HG03064 (cell line): ENCODE data around the gene TEX261.

Source experiments
- ATAC-seq: cut with Tn5 transposase; IDR thresholded peaks from one replicate; pipeline ENCODE4 v1.9.1; 2021; ENCODE audit warnings: low read depth; ENCODE audit not compliant: unreplicated experiment

Gene TEX261

DNA sequence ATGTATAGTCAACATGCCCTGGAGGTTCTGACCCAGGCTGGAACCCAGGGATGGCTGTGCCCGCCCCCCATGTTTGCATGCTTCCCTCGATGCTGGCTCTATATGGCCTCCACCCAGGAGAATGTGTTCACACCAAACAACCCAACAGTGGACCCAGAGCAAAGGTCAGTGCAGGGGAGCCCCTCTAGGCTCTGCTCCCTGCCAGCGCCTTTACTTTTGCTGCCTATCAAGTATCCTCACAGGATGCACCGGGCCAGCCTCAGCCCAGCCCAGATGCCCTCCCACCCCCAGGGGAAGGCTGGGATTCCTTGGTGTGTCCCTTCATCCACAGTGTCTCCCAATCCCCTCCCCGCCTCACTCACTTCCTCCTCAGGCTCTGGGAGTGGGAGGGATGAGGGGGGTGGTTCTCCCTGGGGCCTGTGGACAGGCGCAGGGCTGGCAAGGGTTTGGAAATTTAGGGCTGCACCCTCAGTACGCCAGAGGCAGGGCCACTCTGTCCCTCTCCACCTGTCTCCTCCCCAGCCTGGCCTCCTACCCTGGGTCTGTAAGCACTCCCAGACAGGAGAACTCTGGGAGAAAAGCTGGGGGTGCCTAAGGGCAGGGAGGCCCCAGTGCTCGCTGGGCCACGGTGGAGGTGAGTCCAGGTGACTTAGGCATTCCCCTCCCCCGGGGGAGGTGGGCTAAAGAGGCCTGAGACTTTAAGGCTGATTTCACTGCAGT is 56.6 kb downstream of the TEX261 start:
- no peak for ATAC-seq

GRCh38 chr2:70936979-70937811 is 57.5 kb downstream of the TEX261 start:
- no peak for ATAC-seq

DNA sequence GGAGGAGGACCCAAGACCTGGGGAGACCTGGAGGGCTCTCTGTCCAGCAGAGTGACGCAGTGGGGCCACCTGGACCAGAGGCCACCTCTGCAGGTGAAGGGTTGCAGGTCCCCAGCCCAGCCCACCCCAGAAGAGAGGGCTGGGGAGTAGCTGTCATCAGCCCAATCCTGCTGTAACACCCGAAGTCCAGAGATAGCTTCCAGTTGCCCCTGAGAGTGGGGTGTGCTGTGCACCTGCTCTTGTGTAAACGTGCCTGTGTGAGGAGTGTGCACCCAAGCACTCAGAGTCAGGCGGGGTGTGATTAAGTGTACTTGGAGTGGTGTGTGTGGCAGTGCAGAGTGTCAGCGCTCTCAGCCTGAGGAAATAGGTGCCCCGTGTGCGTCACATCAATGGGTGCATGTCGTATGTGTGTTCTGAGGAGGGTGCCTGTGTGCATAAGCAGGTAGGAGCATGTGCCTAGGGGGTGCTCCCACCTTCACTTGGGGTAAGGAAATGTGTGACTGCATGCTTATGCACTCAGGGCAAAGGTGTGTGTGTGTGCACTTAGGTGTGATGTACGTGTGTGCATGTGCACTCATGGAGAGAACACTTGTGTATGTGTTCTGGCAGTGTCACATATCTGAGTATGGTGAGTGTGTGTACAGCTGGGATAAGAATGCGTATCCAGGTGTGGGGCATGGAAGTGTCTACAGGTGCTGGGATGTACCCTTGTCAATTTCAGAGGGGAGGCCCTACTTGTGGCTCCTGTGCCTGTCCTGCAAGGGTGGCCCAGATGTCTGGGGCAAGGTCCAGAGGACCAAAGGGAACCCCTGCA is 58.3 kb downstream of the TEX261 start:
- no peak for ATAC-seq
